ENCODE results near the gene ANKAR.
A peak's percentile ranks its signal among the peaks of the same experiment; 100 is the strongest.
"Not testable (repeated sequence)": the region's sequence is repeated elsewhere in the genome, so short reads cannot be mapped to it uniquely, and the experiment has no call there.

ANKAR gene

GRCh38 chr2:189696223-189696622 lies 21.8 kb downstream of the ANKAR start:
- no peak for TF ChIP-seq CTCF (IDR thresholded peaks at IDR 0.05; ENCODE audit: low read depth, low read length, missing control alignments)
- H3K4me3 ChIP-seq (ENCODE audit: low read depth, low read length), result no peak overlapping the region
- DNase-seq (ENCODE audit: low read depth), result no peak

GRCh38 chr2:189698020-189698887 lies 23.8 kb downstream of the ANKAR start:
- DNase-seq (ENCODE audit: low read depth), result no peak
- no peak overlapping the region for H3K4me3 ChIP-seq (ENCODE audit: low read depth, low read length)
- peak; percentile 17 for TF ChIP-seq CTCF (IDR thresholded peaks at IDR 0.05; ENCODE audit: low read depth, low read length, missing control alignments)

GRCh38 chr2:189700681-189701080 lies 26.2 kb downstream of the ANKAR start:
- TF ChIP-seq CTCF (IDR thresholded peaks at IDR 0.05; ENCODE audit: low read depth, low read length, missing control alignments), result no peak

GRCh38 chr2:189702071-189702470 lies 27.6 kb downstream of the ANKAR start:
- TF ChIP-seq CTCF (IDR thresholded peaks at IDR 0.05; ENCODE audit: low read depth, low read length, missing control alignments), result no peak
- DNase-seq (ENCODE audit: low read depth), result no peak
- no peak overlapping the region for H3K4me3 ChIP-seq (ENCODE audit: low read depth, low read length)

More at GRCh38 chr2:189700681-189701080, 26.2 kb downstream of the ANKAR start:
- no peak overlapping the region for H3K4me3 ChIP-seq (ENCODE audit: low read depth, low read length)
- DNase-seq (ENCODE audit: low read depth), result no peak

- TF ChIP-seq CTCF (IDR thresholded peaks at IDR 0.05; ENCODE audit: low read depth, low read length, missing control alignments), result no peak
- H3K4me3 ChIP-seq (ENCODE audit: low read depth, low read length), result no peak overlapping the region
- DNase-seq (ENCODE audit: low read depth), result no peak
Measured at GRCh38 chr2:189709501-189710221, 35.2 kb downstream of the ANKAR start.

- not testable (repeated sequence) for DNase-seq (ENCODE audit: low read depth); H3K4me3 ChIP-seq (ENCODE audit: low read depth, low read length)
Measured at GRCh38 chr2:189717593-189717992, 43.1 kb downstream of the ANKAR start.

- TF ChIP-seq CTCF (IDR thresholded peaks at IDR 0.05; ENCODE audit: low read depth, low read length, missing control alignments), result no peak
- no peak overlapping the region for H3K4me3 ChIP-seq (ENCODE audit: low read depth, low read length)
- no peak for DNase-seq (ENCODE audit: low read depth)
Measured at GRCh38 chr2:189719571-189719970, 45.1 kb downstream of the ANKAR start.

Measured in GM12864 (cell line).